Mesenchymal stem cell (in vitro differentiated cells and primary cell): ENCODE results near the gene MERTK.

ENCODE experiments used
- DNase-seq: peaks from one replicate; pipeline ENCODE4 v3.0.0-alpha.2; 2013
- H2AFZ ChIP-seq: one replicate; pipeline ENCODE4 v1.6.1; 2013; ENCODE audit warnings: low read depth, mild to moderate bottlenecking, control low read depth, inconsistent platforms, low read length, moderate library complexity
- H2AK5ac ChIP-seq: 2 replicates; pipeline ENCODE4 v1.6.1; 2013; ENCODE audit warnings: low read length, moderate library complexity, mild to moderate bottlenecking, inconsistent platforms; ENCODE audit not compliant: severe bottlenecking
- H2BK120ac ChIP-seq: one replicate; pipeline ENCODE4 v1.6.1; 2013; ENCODE audit warnings: low read depth, mild to moderate bottlenecking, inconsistent platforms, low read length, moderate library complexity
- H2BK12ac ChIP-seq, 2 experiments: one replicate each; pipeline ENCODE4 v1.6.1; 2013; ENCODE audit warnings: inconsistent platforms in 2 of 2, low read length in 2 of 2, mild to moderate bottlenecking in 2 of 2, moderate library complexity in 2 of 2, control low read depth in 1 of 2
- H2BK15ac ChIP-seq: one replicate; pipeline ENCODE4 v1.6.1; 2013; ENCODE audit warnings: mild to moderate bottlenecking, low read depth, inconsistent platforms; ENCODE audit not compliant: poor library complexity, severe bottlenecking
- H2BK5ac ChIP-seq: 2 replicates; pipeline ENCODE4 v1.6.1; 2013; ENCODE audit warnings: low read depth, mild to moderate bottlenecking, low read length, control low read depth, inconsistent platforms; ENCODE audit not compliant: poor library complexity, severe bottlenecking
- H3K14ac ChIP-seq, 2 experiments: one replicate each; pipeline ENCODE4 v1.6.1; 2013; ENCODE audit warnings: inconsistent platforms in 2 of 2, low read length in 2 of 2, control low read depth in 1 of 2, mild to moderate bottlenecking in 1 of 2, moderate library complexity in 1 of 2
- H3K18ac ChIP-seq, 2 experiments: one replicate each; pipeline ENCODE4 v1.6.1; 2013; ENCODE audit warnings: inconsistent platforms in 2 of 2, low read length in 2 of 2, control low read depth in 1 of 2, low read depth in 1 of 2, mild to moderate bottlenecking in 1 of 2
- H3K23ac ChIP-seq, 2 experiments: one replicate each; pipeline ENCODE4 v1.6.1; 2013; ENCODE audit warnings: inconsistent platforms in 2 of 2, low read length in 2 of 2, mild to moderate bottlenecking in 2 of 2, moderate library complexity in 2 of 2, control low read depth in 1 of 2
- H3K27ac ChIP-seq: 2 replicates; pipeline ENCODE4 v1.5.1; 2013; ENCODE audit warnings: mild to moderate bottlenecking, moderate library complexity, low read length, control low read depth, inconsistent platforms; ENCODE audit not compliant: poor library complexity, severe bottlenecking
- H3K27me3 ChIP-seq, 2 experiments: 2 replicates each; pipeline versions ENCODE4 v1.6.1 to v1.7.0; 2013; ENCODE audit warnings: low read length in 2 of 2, mild to moderate bottlenecking in 2 of 2, moderate library complexity in 2 of 2, control low read depth in 1 of 2, inconsistent platforms in 1 of 2; ENCODE audit not compliant: control insufficient read depth in 1 of 2, insufficient read depth in 1 of 2
- H3K36me3 ChIP-seq, 2 experiments: 2 replicates each; pipeline versions ENCODE4 v1.6.1 to v1.7.0; 2013; ENCODE audit warnings: low read length in 2 of 2, control low read depth in 1 of 2, inconsistent platforms in 1 of 2, low read depth in 1 of 2, mild to moderate bottlenecking in 1 of 2; ENCODE audit not compliant: insufficient read depth in 2 of 2, control insufficient read depth in 1 of 2
- H3K4ac ChIP-seq, 2 experiments: one replicate each; pipeline ENCODE4 v1.6.1; 2013; ENCODE audit warnings: inconsistent platforms in 2 of 2, low read length in 2 of 2, mild to moderate bottlenecking in 2 of 2, moderate library complexity in 2 of 2, control low read depth in 1 of 2, low read depth in 1 of 2
- H3K4me1 ChIP-seq: 2 replicates; pipeline ENCODE4 v1.6.1; 2013; ENCODE audit warnings: low read depth, low read length, control low read depth; ENCODE audit not compliant: control insufficient read depth, insufficient read depth
- H3K4me2 ChIP-seq: 2 replicates; pipeline ENCODE4 v1.6.1; 2013; ENCODE audit warnings: low read length, mild to moderate bottlenecking, inconsistent platforms; ENCODE audit not compliant: poor library complexity, severe bottlenecking
- H3K4me3 ChIP-seq, 2 experiments: 2 replicates each; pipeline versions ENCODE4 v1.5.1 to v1.7.0; 2013; ENCODE audit warnings: low read length in 2 of 2, mild to moderate bottlenecking in 2 of 2, control low read depth in 1 of 2, low read depth in 1 of 2; ENCODE audit not compliant: insufficient read depth in 1 of 2
- H3K79me1 ChIP-seq: replicated peaks from 2 replicates; pipeline ENCODE4 v1.6.1; 2013; ENCODE audit warnings: mild to moderate bottlenecking, control low read depth, low read length, inconsistent platforms; ENCODE audit not compliant: poor library complexity, severe bottlenecking
- H3K9ac ChIP-seq: 2 replicates; pipeline ENCODE4 v1.7.0; 2013; ENCODE audit warnings: mild to moderate bottlenecking, low read length, moderate library complexity
- H3K9me3 ChIP-seq: 2 replicates; pipeline ENCODE4 v1.7.0; 2013; ENCODE audit warnings: mild to moderate bottlenecking, low read length; ENCODE audit not compliant: control insufficient read depth
- H4K8ac ChIP-seq: one replicate; pipeline ENCODE4 v1.6.1; 2013; ENCODE audit warnings: inconsistent platforms, mild to moderate bottlenecking, low read length, moderate library complexity
- H4K91ac ChIP-seq: one replicate; pipeline ENCODE4 v1.6.1; 2013; ENCODE audit warnings: mild to moderate bottlenecking, low read length, inconsistent platforms
- WGBS: methylation state at CpG from one replicate; pipeline ENCODE4 v1.1.7; 2013; ENCODE audit warnings: mixed read lengths; 5-methylcytosine and 5-hydroxymethylcytosine counted together

Gene MERTK

GRCh38 chr2:111970453-111970852, 72.0 kb downstream of the MERTK start:
- peaks cover 0 to 14% of the 10 kb centered on the region in 2 experiments for H3K27me3 ChIP-seq
- no peak overlapping the region for H2BK15ac ChIP-seq
- H3K9ac ChIP-seq: no peak overlapping the region
- no peak overlapping the region for H3K27ac ChIP-seq
- H3K23ac ChIP-seq: no peak overlapping the region
- peaks cover 10% of the 10 kb centered on the region for H3K79me1 ChIP-seq
- peaks cover 14% of the 10 kb centered on the region for H3K4me1 ChIP-seq
- H4K91ac ChIP-seq: no peak overlapping the region
- no peak overlapping the region for H2BK120ac ChIP-seq
- H3K14ac ChIP-seq: no peak overlapping the region
- no peak overlapping the region for H3K4ac ChIP-seq
- H2AFZ ChIP-seq: no peak overlapping the region
- no peaks in the 10 kb centered on the region for H3K9me3 ChIP-seq
- H2BK12ac ChIP-seq: no peak overlapping the region
- no peak overlapping the region for H4K8ac ChIP-seq
- DNase-seq: no peak
- H2AK5ac ChIP-seq: no peak overlapping the region
- H3K18ac ChIP-seq: no peak overlapping the region
- peaks cover 0 to 22% of the 10 kb centered on the region in 2 experiments for H3K36me3 ChIP-seq
- H3K4me3 ChIP-seq: no peak overlapping the region
- H3K4me2 ChIP-seq: no peak overlapping the region
- H2BK5ac ChIP-seq: no peak overlapping the region
- WGBS: no CpG with 5 or more reads among the region's 1 CpG

- Histone ChIP-seq H2BK5ac (no peak overlapping the region), H3K36me3 (peaks cover 0 to 8% of the 10 kb centered on the region in 2 experiments), H3K4ac (no peak overlapping the region), H3K9me3 (peaks cover 8% of the 10 kb centered on the region), H3K4me3 (peak overlapping the region in 1 of 2 experiments; percentile 11), H2AFZ (no peak overlapping the region), H3K23ac (no peak overlapping the region), H2BK15ac (no peak overlapping the region), H3K18ac (peak overlapping the region in 1 of 2 experiments; percentile 28), H2BK12ac (peak overlapping the region in 1 of 2 experiments; percentile 86), H4K91ac (no peak overlapping the region), H3K9ac (no peak overlapping the region), H4K8ac (no peak overlapping the region), H3K27ac (peak overlapping the region; percentile 9), H3K14ac (no peak overlapping the region), H3K4me1 (peaks cover 12% of the 10 kb centered on the region), H2AK5ac (peak overlapping the region; percentile 3), H3K4me2 (peak overlapping the region; percentile 19), H3K79me1 (peaks cover 1% of the 10 kb centered on the region), H2BK120ac (no peak overlapping the region), H3K27me3 (peaks cover 0 to 12% of the 10 kb centered on the region in 2 experiments)
- WGBS: 73% methylated on average over 8 of the region's 8 CpGs
- DNase-seq: no peak
These were observed 74.7 kb downstream of the MERTK start for GRCh38 chr2:111972955-111973565.

- H2AFZ ChIP-seq: no peak overlapping the region
- H2BK12ac ChIP-seq: peak overlapping the region in 1 of 2 experiments; percentile 71
- no peak overlapping the region for H3K18ac ChIP-seq
- H3K4me2 ChIP-seq: no peak overlapping the region
- peak overlapping the region; percentile 35 for H3K27ac ChIP-seq
- peaks cover 12% of the 10 kb centered on the region for H3K9me3 ChIP-seq
- H2BK5ac ChIP-seq: no peak overlapping the region
- peaks cover 0 to 12% of the 10 kb centered on the region in 2 experiments for H3K27me3 ChIP-seq
- H3K36me3 ChIP-seq: peaks cover 0 to 2% of the 10 kb centered on the region in 2 experiments
- peaks cover 12% of the 10 kb centered on the region for H3K4me1 ChIP-seq
- peaks cover 2% of the 10 kb centered on the region for H3K79me1 ChIP-seq
- H2BK15ac ChIP-seq: no peak overlapping the region
- WGBS: 91% methylated on average over 4 of the region's 4 CpGs
- no peak overlapping the region for H4K91ac ChIP-seq
- H3K4me3 ChIP-seq: no peak overlapping the region
- H2BK120ac ChIP-seq: no peak overlapping the region
- H3K23ac ChIP-seq: no peak overlapping the region
- no peak for DNase-seq
- H3K9ac ChIP-seq: no peak overlapping the region
- peak overlapping the region; percentile 80 for H2AK5ac ChIP-seq
- H3K14ac ChIP-seq: no peak overlapping the region
- no peak overlapping the region for H4K8ac ChIP-seq
- H3K4ac ChIP-seq: no peak overlapping the region
These were observed 75.3 kb downstream of the MERTK start for GRCh38 chr2:111973701-111974100.

- DNase-seq: peak; percentile 92
- WGBS: 0% methylated on average over 11 of the region's 11 CpGs
- H2BK15ac ChIP-seq: no peak overlapping the region
These were observed 76.7 kb downstream of the MERTK start for GRCh38 chr2:111975053-111975552.

More at GRCh38 chr2:111975053-111975552, 76.7 kb downstream of the MERTK start:
- H3K4me1 ChIP-seq: peaks cover 12% of the 10 kb centered on the region
- H3K23ac ChIP-seq: peak overlapping the region in 1 of 2 experiments; percentile 5
- H4K91ac ChIP-seq: no peak overlapping the region
- H3K36me3 ChIP-seq: no peaks in the 10 kb centered on the region
- no peak overlapping the region for H4K8ac ChIP-seq
- H3K27ac ChIP-seq: peak overlapping the region; percentile 93
- H3K9ac ChIP-seq: no peak overlapping the region
- H3K27me3 ChIP-seq: peaks cover 0 to 5% of the 10 kb centered on the region in 2 experiments
- no peak overlapping the region for H2BK5ac ChIP-seq
- peaks cover 5% of the 10 kb centered on the region for H3K79me1 ChIP-seq
- H3K4me2 ChIP-seq: no peak overlapping the region
- no peak overlapping the region for H2AK5ac ChIP-seq
- H3K18ac ChIP-seq: no peak overlapping the region
- no peak overlapping the region for H2AFZ ChIP-seq
- peaks cover 15% of the 10 kb centered on the region for H3K9me3 ChIP-seq
- no peak overlapping the region for H3K4me3 ChIP-seq
- H2BK120ac ChIP-seq: no peak overlapping the region
- H3K4ac ChIP-seq: no peak overlapping the region
- H3K14ac ChIP-seq: no peak overlapping the region
- no peak overlapping the region for H2BK12ac ChIP-seq
